Erythroblast (primary cell): ENCODE results near the gene GALNT10.
A peak's percentile ranks its signal among the peaks of the same experiment; 100 is the strongest.

Source experiments
- DNase-seq, 2 experiments: peaks; one replicate each; lab custom pipeline; 2025; lab: John Stamatoyannopoulos, UW
- GATA1 ChIP-seq: IDR thresholded peaks from 2 replicates; pipeline ENCODE4 v1.6.1; 2011; ENCODE audit warnings: low read depth, mild to moderate bottlenecking, control low read depth, low read length, moderate library complexity
- POLR2A ChIP-seq: IDR thresholded peaks from 2 replicates; pipeline ENCODE4 v1.6.1; 2011; ENCODE audit warnings: mild to moderate bottlenecking, low read length

Gene GALNT10

DNA sequence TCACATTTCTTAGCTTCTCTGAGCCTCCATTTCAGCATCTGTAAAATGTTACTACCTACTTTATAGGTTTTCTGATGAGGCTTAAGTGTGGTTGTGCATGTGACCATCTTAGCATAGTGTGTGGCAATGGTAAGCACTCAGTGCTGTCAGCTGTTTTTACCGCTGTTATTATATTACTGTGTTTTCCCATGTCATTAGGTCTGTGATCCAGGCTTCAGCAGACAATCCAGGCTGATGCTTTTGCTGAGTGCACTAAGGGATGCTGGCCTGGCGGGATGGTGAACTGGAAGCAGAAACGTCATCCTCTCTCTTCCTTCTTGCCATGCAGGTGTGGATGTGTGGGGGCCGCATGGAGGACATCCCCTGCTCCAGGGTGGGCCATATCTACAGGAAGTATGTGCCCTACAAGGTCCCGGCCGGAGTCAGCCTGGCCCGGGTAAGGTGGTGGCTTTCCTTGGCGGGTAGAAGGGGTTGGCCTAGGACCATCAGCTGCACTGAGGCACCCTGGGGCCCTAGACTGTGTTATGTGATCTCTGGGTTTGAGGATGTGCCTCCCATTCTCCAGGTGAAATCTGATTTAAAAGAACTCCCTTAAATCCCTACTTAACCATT lies 213.3 kb downstream of the GALNT10 start:
- TF ChIP-seq POLR2A (no peak), GATA1 (no peak)
- DNase-seq, result no peak

DNA sequence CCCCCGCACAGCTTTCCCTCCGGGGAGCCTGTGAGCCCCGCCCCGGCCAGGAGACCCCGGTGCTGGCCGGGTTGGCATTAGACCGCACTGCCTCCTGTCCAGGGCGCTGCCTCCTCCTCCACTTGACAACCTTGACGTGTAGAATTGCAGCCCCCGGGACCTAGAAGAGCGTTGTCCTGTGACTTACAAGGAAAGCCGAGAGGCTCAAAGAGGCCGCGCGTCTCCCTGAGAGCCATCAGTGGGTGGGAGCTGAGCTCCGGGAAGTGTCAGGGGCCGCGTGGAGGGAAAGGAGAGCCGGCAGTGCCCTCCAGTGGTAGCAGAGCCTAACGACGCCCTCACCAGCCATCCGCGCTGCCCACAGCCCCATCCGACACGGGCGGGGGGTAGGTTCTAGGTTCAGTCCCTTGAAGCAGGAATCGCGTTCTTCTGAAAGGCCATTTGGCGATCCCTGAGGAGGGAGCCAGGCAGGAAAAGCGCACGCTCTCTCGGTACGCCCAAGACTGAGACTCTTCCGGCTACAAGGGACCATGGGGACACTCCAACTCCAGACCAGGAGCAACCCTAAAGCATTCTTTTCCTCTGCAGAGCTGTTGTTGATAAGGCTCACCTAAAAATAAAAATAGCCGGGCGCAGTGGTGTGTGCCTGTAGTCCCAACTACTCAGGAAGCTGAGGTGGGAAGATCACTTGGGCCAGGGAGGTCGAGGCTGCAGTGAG lies 214.7 kb downstream of the GALNT10 start:
- TF ChIP-seq POLR2A, result no peak
- TF ChIP-seq GATA1, result no peak

DNA sequence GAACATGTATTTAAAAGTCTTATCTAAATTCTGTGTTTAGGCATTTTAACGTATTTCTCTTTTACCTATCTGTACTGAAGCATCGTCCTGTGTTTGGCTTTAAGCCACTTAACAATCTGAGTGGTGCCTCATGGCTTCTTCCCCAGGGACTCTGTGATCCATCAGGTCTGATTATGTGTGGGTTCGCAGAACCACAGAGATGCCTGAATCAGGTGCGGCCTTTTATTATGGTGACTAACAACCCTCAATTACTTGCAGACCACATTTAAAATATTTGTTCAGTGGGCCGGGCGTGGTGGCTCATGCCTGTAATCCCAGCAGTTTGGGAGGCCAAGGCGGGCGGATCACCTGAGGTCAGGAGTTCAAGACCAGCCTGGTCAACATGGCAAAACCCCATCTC lies 215.7 kb downstream of the GALNT10 start:
- TF ChIP-seq POLR2A, result no peak
- no peak for TF ChIP-seq GATA1
- no peak for DNase-seq

More for the DNA sequence above, 214.7 kb downstream of the GALNT10 start:
- peak; percentile 81 to 88 for DNase-seq

DNA sequence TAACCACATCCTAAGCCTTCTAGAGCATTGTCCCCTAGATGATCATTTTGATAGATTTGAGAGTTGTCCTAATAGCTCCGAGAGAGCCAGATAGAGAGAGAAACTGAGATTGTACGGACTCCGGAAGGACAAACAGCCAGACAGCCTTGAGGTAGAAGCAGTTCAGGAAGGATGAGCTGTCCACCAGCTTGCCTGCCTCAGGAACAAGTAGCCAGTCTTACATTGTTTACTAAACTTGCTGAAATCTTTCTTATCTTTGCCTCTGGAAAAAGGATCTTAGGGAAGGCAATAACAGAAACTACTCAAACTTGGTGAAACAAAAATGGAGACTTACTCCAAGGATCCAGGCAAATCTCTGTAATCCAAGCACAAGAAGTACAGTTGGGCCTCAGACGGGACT lies 216.3 kb downstream of the GALNT10 start:
- DNase-seq, result no peak
- no peak for TF ChIP-seq POLR2A
- TF ChIP-seq GATA1, result no peak

DNA sequence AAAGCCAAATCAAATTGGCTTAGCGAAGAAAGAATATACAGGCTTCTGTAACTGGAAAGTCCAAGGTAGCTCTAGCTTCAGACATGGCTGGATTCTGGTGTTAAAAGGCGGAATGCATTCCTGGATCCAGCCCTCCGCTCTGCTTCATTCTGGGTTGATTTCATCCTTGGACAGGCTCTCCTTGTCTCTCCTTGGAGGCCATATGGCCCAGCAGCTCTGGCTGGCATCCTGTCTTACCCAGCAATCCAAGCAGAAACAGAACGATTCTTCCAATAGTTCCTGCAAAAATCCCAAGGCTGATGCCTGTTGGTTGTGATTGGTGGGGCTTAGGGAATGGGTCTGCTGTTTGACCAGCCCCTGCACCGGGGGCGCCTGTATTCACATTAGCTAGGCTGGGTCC lies 218.3 kb downstream of the GALNT10 start:
- no peak for DNase-seq

DNA sequence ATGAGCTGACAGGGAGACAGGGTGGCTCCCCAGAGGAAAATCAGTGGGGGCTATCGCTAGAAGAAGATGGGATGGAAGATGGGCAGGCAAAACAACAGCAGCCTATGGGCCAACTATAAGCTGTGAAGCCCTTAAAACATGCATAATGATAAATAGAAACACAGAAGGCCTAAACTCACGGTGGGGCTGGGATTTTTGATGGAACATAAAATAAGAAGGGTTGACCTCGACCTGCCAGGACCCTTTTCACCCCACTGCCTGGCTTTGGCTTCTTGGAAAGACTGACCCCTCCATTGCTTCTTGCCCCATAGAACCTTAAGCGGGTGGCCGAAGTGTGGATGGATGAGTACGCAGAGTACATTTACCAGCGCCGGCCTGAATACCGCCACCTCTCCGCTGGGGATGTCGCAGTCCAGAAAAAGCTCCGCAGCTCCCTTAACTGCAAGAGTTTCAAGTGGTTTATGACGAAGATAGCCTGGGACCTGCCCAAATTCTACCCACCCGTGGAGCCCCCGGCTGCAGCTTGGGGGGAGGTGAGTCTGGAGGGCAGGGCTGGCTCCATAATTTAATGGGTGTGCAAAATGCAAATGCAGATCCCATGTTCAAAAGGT lies 218.8 kb downstream of the GALNT10 start:
- DNase-seq, result no peak
- TF ChIP-seq GATA1 (no peak), POLR2A (no peak)

More for the DNA sequence above, 218.3 kb downstream of the GALNT10 start:
- no peak for TF ChIP-seq GATA1
- no peak for TF ChIP-seq POLR2A

DNA sequence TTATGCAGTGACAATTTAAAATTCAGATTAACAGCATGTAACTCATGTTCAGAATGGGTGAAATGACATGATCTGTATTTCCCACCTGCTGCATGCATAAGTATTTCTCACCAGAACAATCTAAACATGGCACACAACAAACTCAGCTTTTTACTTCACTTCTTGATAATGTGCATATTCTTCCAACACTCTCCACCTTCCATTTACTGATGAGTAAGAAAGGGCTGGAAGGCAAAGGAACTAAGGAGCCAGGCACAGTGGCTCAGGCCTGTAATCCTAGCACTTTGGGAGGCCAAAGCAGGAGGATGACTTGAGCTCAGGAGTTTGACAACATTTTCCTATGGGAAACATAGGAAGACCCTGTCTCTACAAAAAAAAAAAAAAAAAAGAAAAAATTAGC lies 219.5 kb downstream of the GALNT10 start:
- DNase-seq, result no peak
- TF ChIP-seq GATA1 (no peak), POLR2A (no peak)

DNA sequence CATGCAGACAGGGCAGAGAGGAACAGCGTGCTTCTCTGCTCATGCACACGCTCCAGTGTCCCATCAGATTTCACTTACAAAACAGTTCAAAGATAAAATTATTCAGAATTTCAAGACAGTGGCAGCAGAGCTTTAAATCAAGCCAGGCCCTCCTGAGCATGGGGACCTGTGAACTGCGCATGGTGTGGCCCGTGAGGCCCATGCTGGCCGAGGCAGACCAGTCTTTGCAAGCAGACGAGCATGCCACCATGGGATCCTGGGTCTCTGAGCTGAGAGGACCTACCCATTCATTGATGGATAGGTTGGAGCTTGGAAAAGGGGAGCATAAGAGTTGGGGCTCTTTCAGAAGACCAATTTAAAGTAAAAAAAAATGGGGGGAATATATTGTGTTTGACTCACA lies 220.3 kb downstream of the GALNT10 start:
- DNase-seq, result no peak
- TF ChIP-seq POLR2A (no peak), GATA1 (no peak)

DNA sequence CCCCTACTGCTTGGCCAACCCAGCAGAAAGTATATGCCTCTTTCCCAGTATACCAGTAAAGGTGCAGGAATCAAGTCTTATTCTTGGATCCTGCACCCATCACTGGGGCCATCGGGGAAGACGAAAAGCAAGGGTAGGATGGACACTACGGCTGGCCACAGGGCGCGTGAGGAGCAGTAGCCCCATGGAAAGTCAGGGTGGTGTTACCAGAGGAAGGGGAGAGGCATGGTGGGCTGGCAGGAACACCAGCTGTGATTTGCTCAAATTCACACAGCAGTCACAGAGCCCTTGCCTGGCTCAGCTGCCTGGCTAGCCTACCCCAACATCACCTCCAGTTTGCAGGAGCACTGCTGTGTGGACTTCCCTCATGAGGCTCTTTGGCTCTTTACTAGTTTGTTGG lies 220.8 kb downstream of the GALNT10 start:
- TF ChIP-seq GATA1 (no peak), POLR2A (no peak)
- DNase-seq, result no peak

DNA sequence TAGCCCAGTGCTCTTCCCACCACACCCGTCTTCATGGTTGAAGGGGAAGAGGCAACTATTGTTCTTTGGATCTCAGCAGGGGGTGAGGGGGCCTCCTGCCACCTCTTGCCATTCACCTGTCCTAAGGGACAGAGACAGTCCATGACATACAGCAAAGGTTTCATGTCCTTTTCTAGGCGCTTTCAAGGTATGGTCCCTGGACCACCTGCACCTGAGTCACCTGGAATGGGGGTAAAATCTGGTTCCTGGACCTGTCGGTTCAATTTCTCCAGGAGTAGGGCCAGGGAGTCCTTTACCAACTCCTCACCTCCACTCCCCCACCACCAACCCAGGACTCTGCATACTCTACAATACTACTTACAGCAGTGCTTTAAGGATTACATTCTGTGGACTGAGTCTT lies 221.8 kb downstream of the GALNT10 start:
- no peak for TF ChIP-seq POLR2A
- TF ChIP-seq GATA1, result no peak
- DNase-seq, result no peak

DNA sequence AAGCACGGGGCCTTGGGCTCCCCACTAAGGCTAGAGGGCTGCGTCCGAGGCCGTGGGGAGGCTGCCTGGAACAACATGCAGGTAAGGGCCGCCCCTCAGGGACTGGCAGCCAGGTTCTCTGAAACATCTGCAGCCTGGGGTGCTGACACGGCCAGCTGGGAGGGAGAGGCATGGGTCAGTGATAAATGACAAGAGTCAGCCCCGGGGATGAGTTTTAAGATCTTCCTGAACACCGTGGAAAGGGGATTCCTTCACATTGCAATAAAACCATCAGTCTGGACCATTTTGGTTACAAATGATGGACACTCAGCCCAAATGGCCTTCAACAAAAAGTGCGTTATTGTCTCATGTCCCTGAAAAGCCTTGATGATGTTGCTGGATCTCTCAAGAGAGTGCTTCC lies 222.4 kb downstream of the GALNT10 start:
- TF ChIP-seq GATA1, result no peak
- TF ChIP-seq POLR2A, result no peak
- DNase-seq, result no peak

DNA sequence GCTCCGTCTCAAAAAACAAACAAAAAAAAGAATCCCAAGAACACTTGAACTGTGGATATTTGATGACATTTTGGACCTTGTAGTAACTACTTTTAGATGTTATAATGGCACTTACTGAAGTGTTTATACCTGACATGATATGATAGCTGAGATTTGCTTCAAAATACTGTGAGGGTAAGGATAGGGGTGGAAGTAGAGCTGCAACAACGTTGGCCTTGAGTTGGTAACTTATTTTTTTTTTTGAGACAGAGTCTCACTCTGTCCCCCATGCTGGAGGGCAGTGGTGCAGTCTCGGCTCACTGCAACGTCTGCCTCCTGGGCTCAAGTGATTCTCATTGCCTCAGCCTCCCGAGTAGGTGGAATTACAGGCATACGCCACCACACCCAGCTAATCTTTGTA lies 224.6 kb downstream of the GALNT10 start:
- DNase-seq, result no peak
- TF ChIP-seq GATA1 (no peak), POLR2A (no peak)

DNA sequence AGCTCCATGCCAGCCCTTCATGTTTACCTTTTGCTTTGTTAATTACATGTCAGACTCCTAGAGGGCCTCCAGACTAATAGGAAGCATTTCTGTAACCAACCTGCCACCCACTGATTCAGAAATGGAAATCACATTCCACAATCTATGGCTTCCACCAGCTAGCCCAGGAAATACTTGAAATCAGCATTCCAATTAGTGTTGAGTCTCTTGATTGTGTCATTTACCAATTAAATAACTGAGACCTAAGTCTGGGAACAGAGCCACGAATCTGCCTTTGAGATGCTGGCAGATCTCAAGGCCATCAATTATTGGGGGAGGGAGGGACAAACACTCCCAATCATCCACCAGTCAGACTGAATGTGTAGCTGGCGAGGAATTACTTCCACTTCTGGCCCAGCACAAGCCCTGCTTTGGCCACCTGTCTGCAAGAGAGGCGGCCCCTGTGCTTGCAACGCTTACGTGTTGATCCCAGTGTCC lies 227.8 kb downstream of the GALNT10 start:
- TF ChIP-seq GATA1 (no peak), POLR2A (no peak)

DNA sequence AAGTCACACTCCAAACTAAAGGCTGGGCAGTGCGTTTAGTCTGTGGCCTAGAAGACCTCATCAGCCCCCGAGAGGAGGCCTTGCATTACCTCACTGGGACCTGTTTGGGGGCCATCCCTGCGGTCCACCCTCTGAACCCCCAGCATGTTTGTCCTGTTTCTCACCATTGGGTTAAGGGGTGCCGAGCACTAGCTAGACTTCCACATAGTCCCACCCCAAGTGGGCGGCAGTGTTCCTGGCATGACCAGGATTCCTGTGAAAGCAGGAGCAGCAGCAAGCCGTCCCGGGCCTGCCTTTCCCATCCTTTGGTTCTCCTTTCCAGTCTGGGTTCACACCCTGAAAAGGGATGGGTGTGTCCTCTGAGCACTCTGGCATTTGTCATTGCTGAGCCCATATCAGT lies 228.7 kb downstream of the GALNT10 start:
- no peak for DNase-seq
- TF ChIP-seq GATA1 (no peak), POLR2A (no peak)

More for the DNA sequence above, 227.8 kb downstream of the GALNT10 start:
- no peak for DNase-seq
